Stimulated activated CD4-positive, alpha-beta T cell treated with anti-CD3 and anti-CD28 coated beads, Interleukin-4, amount 100 ng/mL, for 1 hour (primary cell): Measurements from ENCODE around the gene SH3RF3.

ENCODE experiments used
- DNase-seq: peaks from one replicate; pipeline ENCODE4 v3.0.0-alpha.2; 2020

The SH3RF3 gene

GRCh38 chr2:109185338-109185737, 56.3 kb downstream of the SH3RF3 start:
- no peak for DNase-seq

- DNase-seq = no peak
These were observed 57.0 kb downstream of the SH3RF3 start for GRCh38 chr2:109185821-109186570.

GRCh38 chr2:109186656-109187250, 57.7 kb downstream of the SH3RF3 start:
- DNase-seq = no peak

GRCh38 chr2:109187711-109188495, 58.9 kb downstream of the SH3RF3 start:
- no peak for DNase-seq

GRCh38 chr2:109188496-109188890, 59.5 kb downstream of the SH3RF3 start:
- no peak for DNase-seq

GRCh38 chr2:109188898-109189297, 59.9 kb downstream of the SH3RF3 start:
- no peak for DNase-seq

GRCh38 chr2:109189751-109190150, 60.7 kb downstream of the SH3RF3 start:
- DNase-seq = no peak

- DNase-seq = no peak
These were observed 65.0 kb downstream of the SH3RF3 start for GRCh38 chr2:109193807-109194619.

- no peak for DNase-seq
These were observed 65.6 kb downstream of the SH3RF3 start for GRCh38 chr2:109194620-109194937.

GRCh38 chr2:109195193-109196045, 66.4 kb downstream of the SH3RF3 start:
- DNase-seq = no peak

- DNase-seq = no peak
These were observed 67.3 kb downstream of the SH3RF3 start for GRCh38 chr2:109196081-109196875.

GRCh38 chr2:109197491-109198418, 68.8 kb downstream of the SH3RF3 start:
- no peak for DNase-seq

- no peak for DNase-seq
These were observed 70.8 kb downstream of the SH3RF3 start for GRCh38 chr2:109199790-109200189.

- DNase-seq = no peak
These were observed 71.8 kb downstream of the SH3RF3 start for GRCh38 chr2:109200616-109201464.

GRCh38 chr2:109201465-109202327, 72.7 kb downstream of the SH3RF3 start:
- DNase-seq = no peak

- no peak for DNase-seq
These were observed 73.5 kb downstream of the SH3RF3 start for GRCh38 chr2:109202486-109202885.

- no peak for DNase-seq
These were observed 74.4 kb downstream of the SH3RF3 start for GRCh38 chr2:109203246-109204011.
